ENCODE data around the gene CD14.
A peak's percentile ranks its signal among the peaks of the same experiment; 100 is the strongest.
"Not testable (repeated sequence)": the region's sequence is repeated elsewhere in the genome, so short reads cannot be mapped to it uniquely, and the experiment has no call there.

The CD14 gene

GRCh38 chr5:140635291-140636257 lies 2.6 kb upstream of the CD14 start:
- ATAC-seq (no peak), DNase-seq (no peak)

DNA sequence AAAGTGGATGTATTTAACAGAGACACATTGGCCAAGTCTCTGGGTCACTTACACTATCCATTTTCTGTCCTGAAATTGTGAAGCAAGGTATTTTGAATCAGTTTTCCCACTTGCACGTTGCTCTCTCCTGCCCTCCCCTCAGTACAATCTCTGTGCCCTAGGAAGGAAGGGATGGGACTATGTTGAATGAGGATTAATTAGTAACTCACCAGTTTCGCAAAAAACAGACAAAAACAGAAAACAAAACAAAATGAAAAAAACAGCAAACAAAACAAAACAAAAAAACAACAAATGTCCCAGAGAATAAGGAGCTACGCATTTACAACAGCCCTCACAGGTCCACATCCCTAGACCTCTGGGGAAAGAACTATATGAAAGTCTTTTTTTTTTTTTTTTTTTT lies 1.1 kb upstream of the CD14 start:
- ATAC-seq (no peak), DNase-seq (no peak)

DNA sequence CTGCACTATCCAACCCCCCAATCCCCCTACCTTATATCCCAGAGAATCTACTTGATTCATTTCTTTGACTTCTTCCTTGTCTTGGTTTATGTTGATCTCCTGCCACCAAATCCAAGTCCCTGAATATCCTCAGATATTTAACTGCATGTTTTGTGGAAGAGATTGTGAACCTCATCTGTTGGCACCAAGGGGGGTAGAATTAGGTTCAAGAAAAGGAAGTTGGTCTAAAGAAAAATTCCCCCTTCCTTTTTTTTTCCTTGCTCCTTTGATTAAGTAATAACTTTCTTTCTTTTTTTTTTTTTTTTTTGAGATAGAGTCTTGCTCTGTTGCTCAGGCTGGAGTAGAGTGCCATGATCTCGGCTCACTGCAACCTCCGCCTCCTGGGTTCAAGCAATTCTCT lies 526 bp upstream of the CD14 start:
- ATAC-seq (no peak), DNase-seq (no peak)

DNA sequence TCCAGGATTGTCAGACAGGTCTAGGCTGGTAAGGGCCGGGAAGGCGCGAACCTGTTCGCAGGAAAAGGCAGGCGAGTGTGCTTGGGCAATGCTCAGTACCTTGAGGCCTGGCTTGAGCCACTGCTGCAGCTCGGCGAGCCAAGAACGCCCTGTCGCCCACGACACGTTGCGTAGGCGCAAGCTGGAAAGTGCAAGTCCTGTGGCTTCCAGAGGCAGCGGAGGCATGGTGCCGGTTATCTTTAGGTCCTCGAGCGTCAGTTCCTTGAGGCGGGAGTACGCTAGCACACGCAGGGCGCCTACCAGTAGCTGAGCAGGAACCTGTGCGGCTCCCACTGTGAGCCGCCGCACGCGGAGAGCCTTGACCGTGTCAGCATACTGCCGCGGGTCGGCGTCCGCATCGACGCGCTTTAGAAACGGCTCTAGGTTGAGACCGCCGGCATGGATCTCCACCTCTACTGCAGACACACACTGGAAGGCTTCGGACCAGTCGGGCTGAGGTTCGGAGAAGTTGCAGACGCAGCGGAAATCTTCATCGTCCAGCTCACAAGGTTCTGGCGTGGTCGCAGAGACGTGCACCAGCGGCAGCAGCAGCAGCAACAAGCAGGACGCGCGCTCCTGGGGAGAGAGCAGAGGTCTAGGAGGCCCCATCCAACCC lies 482 bp downstream of the CD14 start:
- DNase-seq (peak; percentile 53), ATAC-seq (peak; percentile 75)

GRCh38 chr5:140631831-140632365 lies 1.1 kb downstream of the CD14 start:
- DNase-seq (no peak), ATAC-seq (peak; percentile 28)

GRCh38 chr5:140631036-140631417 lies 1.9 kb downstream of the CD14 start:
- no peak for DNase-seq

DNA sequence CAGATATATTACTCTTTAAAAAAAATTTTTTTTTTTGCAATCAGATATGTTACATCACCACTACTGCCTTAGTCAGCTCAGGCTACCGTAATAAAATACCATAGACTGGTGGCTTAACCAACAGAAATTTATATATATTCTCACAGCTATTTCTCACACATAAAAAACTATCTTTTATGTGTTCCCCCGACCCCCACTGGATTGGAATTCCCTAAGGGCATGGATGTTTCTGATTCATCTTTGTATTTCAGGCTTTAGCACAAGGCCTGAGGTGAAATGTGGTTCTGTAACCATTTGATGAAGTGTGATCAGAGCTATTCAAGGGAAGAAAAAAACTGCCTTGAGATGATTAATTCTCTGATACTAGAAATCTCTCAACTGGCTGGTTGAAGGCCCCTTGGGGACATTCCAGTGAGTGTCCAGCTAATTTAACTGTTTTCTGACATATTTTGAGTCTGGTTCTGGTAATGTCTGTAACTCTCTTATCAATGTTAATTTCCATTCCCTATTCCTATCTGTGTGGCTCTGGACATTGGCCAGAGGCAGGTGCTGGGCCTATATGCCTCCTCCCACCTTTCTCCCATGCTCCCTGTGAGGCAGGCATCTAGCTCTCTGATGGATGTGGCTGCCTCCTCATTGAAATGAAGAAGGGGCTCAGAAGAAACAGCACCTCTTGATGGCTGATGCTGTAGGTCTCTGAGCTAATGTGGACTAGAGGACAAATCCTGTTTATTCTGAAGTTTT lies 2.5 kb downstream of the CD14 start:
- DNase-seq = no peak

More at GRCh38 chr5:140631036-140631417, 1.9 kb downstream of the CD14 start:
- no peak for ATAC-seq

GRCh38 chr5:140628711-140629110 lies 4.3 kb downstream of the CD14 start:
- no peak for ATAC-seq
- no peak for DNase-seq

More for the DNA sequence above, 2.5 kb downstream of the CD14 start:
- no peak for ATAC-seq

DNA sequence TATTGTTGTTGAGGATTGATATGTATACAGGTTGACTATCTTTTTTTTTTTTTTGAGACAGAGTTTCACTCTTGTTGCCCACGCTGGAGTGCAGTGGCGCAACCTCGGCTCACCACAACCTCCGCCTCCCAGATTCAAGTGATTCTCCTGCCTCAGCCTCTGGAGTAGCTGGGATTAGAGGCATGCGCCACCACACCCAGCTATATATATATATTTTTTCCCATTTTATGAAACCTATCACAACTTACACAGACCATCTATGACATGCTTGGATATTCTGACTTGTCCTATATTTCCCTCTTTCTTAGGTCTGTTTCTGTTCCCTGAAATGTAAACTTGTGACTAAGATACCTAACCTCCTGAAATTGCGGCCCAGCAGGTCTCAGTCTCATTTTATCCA lies 5.0 kb downstream of the CD14 start:
- DNase-seq = no peak
- ATAC-seq = no peak

DNA sequence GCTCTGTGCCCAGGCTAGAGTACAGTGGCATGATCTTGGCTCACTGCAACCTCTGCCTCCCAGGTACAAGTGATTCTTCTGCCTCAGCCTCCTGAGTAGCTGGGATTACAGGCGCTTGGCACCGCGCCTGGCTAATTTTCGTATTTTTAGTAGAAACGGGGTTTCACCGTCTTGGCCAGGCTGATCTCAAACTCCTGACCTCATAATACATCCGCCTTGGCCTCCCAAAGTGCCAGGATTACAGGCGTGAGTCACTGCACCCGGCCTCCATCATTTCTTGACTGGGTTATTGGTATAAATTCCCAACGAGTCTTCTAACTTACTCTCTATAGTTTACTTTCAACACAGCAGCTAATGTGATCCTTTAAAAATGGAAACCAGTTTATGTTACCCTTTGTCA lies 8.1 kb downstream of the CD14 start:
- DNase-seq, ATAC-seq: not testable (repeated sequence)

GRCh38 chr5:140623061-140623460 lies 9.9 kb downstream of the CD14 start:
- ATAC-seq, DNase-seq: not testable (repeated sequence)

DNA sequence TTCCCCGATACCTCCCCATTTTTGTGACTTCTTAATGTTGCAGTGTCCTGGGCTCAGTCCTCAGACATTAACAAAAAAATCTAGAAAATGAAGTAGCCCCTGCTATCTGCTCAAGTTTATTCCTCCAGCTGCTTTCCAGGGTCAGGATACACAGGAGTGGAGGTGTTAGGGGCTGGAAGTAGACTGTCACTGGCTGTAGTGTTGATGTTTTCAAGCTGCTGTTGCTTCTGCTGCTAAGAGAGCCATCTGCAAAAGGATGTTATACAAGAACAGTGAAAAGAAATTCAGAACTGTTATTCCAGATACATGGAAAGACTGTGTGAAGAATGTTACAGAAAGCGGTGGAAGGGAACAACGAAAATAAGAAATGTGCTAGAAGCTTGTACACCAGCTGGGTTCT lies 10.7 kb downstream of the CD14 start:
- no peak for ATAC-seq
- DNase-seq = no peak

GRCh38 chr5:140611020-140611521 lies 21.9 kb downstream of the CD14 start:
- no peak for DNase-seq

GRCh38 chr5:140609126-140609525 lies 23.8 kb downstream of the CD14 start:
- DNase-seq (no peak), ATAC-seq (no peak)

More at GRCh38 chr5:140611020-140611521, 21.9 kb downstream of the CD14 start:
- ATAC-seq = no peak

DNA sequence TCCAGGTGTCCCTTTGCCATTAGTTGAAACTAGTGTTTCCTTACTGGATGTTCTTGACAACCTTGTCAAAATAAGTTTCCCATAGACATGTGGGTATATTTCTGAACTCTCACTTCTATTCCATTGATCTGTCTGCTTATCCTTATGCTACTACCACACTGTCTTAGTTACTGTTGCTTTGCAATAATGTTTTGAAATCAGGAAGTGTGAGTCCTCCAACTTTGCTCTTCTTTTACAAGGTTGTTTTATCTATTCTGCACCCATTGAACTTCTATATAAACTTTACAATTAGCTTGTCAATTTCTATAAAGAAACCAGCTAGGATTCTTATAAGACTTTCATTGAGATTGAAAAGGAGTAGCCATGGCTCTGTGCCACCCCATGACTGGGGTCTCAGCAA lies 24.3 kb downstream of the CD14 start:
- no peak for DNase-seq

DNA sequence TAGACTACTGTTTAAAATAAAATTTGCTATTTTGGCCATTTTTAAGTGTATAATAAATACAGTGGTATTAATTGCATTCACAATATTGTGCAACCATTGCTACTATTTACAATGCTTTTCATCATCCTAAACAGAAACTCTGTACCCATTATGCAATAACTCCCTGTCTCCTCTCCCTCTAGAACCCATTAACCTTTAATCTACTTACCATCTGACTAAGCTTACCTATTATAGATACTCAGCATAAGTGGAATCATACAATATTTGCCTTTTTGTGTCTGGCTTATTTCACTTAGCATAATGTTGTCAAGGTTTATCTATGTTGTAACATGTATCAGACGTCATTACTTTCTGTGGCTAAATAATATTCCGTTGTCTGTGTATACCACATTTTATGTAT lies 25.9 kb downstream of the CD14 start:
- ATAC-seq (no peak), DNase-seq (no peak)

More for the DNA sequence above, 24.3 kb downstream of the CD14 start:
- no peak for ATAC-seq

- DNase-seq (no peak), ATAC-seq (no peak)
Measured at GRCh38 chr5:140605879-140606278, 27.1 kb downstream of the CD14 start.

DNA sequence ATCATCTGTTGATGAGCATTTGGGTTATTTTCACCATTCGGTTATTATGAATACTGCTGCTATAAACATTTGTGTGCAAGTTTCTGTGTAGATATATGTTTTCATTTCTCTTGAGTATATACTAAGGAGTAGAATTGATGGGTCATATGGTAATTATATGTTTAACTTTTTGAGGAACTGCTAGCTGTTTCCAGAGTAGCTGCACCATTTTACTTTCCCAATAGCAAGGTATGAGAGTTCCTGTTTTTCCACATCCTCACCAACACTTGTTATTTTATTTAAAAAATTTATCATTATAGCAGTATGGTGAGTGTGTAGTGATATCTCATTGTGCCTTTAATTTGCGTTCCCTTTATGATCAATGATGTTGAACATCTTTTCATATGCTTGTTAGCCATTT lies 29.2 kb downstream of the CD14 start:
- DNase-seq (no peak), ATAC-seq (no peak)

GRCh38 chr5:140603446-140603698 lies 29.6 kb downstream of the CD14 start:
- DNase-seq = not testable (repeated sequence)

DNA sequence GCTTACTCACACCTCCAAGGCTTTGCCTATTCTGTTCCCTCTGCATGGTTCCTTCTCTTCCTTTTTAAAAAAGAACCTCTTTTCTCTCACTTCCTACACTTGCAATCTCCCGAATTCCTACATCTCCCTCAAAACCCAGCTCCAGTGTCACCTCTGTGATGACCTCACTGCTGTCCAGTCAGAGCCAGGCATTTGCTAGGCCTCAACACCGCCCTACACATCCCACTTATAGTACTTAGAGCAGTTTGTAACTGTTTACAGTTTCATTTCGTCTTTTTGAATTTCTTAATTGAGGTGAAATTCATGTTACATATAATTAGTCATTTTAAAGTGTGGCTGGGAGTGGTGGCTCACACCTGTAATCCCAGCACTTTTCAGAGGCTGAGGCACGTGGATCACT lies 30.8 kb downstream of the CD14 start:
- ATAC-seq = no peak

More at GRCh38 chr5:140603446-140603698, 29.6 kb downstream of the CD14 start:
- not testable (repeated sequence) for ATAC-seq

GRCh38 chr5:140600096-140600495 lies 32.9 kb downstream of the CD14 start:
- ATAC-seq = no peak
- DNase-seq = no peak

More for the DNA sequence above, 30.8 kb downstream of the CD14 start:
- DNase-seq = no peak

- ATAC-seq (no peak), DNase-seq (no peak)
Measured at GRCh38 chr5:140598836-140599235, 34.1 kb downstream of the CD14 start.
